ENCODE measurements around the gene CAST. TPM values are rescaled to one million over a fixed set of nuclear protein-coding genes. Genes with fewer than 3 reads are reported as not detected.

The CAST gene
- total and polyA plus RNA-seq, 8 donors = 128 to 264 (median 156) TPM

DNA sequence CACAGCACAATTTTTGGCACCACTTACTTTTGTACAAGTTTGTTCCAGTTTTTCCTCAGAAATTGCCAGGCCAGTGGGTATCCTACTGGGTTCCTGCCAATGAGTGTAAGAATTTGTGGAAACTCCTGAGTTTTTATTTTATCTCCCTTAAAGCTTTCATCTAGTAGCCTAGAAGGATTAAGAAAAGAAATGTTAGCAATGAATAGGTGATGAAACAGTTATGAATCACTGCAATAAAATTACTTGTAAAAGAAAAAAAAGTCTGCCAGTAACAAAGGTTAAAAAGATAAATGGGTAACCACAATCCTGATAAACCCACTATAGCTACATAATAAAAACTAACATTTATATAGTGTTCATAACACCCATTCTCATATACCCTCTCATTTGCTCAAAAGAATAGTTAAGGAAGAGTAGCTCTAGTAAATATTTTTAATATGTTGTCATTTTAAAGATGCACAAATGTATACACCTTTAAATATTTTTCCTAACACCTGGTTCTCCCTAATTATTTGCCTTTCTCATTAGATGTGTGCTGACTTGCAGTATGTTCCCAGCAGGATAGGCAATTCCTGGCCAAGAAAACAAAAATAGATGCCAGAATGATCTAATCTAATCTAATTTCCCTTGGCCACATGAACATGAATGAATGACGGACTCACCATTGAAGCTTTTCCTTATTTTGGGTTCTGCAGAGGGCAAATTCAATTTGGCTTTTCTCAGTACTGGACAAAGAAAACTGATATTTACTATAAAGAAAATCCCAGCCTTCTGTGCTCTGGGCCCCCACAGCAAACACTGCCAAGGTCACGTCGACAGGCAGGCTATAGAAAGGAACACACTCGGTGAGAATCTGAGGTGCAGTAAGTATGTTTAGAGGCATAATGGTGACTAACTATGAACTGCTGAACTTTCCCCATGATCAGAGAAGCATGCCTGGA lies 119.1 kb downstream of the CAST start:
- intact Hi-C loops (cut with DNase I) = no loop called here
- Histone ChIP-seq H3K36me3 (peaks cover 0 to 97% of the 10 kb centered on the region in 2 donors), H3K27ac (no peak overlapping the region), H3K9me3 (no peaks in the 10 kb centered on the region), H3K4me1 (no peaks in the 10 kb centered on the region), H3K4me3 (no peak overlapping the region), H3K27me3 (no peaks in the 10 kb centered on the region)
- TF ChIP-seq, protein P1, sequence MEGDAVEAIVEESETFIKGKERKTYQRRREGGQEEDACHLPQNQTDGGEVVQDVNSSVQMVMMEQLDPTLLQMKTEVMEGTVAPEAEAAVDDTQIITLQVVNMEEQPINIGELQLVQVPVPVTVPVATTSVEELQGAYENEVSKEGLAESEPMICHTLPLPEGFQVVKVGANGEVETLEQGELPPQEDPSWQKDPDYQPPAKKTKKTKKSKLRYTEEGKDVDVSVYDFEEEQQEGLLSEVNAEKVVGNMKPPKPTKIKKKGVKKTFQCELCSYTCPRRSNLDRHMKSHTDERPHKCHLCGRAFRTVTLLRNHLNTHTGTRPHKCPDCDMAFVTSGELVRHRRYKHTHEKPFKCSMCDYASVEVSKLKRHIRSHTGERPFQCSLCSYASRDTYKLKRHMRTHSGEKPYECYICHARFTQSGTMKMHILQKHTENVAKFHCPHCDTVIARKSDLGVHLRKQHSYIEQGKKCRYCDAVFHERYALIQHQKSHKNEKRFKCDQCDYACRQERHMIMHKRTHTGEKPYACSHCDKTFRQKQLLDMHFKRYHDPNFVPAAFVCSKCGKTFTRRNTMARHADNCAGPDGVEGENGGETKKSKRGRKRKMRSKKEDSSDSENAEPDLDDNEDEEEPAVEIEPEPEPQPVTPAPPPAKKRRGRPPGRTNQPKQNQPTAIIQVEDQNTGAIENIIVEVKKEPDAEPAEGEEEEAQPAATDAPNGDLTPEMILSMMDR (IDR thresholded peaks at IDR 0.05) = no peak
- no peak for ATAC-seq
- DNase-seq = no peak

DNA sequence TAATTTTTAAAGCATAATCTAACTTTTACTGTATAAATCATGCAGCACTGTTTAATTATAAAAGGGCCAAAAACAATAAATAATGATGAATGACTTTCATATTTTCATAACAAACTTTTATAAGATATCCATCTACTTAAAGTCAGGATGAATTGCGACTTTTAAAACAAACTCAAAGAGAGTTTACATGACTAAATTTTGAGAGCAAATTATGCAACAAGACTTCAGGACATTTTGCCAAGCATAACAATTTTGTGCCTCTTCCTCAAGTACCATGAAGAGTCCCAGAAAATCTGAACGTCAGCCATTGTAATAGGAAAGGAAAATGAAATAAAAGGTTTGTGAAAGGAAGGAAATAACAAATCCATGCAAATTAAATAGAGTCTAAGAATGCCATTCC lies 121.2 kb downstream of the CAST start:
- H3K27ac ChIP-seq = no peak overlapping the region
- H3K4me1 ChIP-seq = no peaks in the 10 kb centered on the region
- peaks cover 0 to 91% of the 10 kb centered on the region in 2 donors for H3K36me3 ChIP-seq
- H3K9me3 ChIP-seq = no peaks in the 10 kb centered on the region
- DNase-seq (no peak), ATAC-seq (no peak)
- no peak overlapping the region for H3K4me3 ChIP-seq
- TF ChIP-seq, protein P1 (IDR thresholded peaks at IDR 0.05) = no peak
- no peaks in the 10 kb centered on the region for H3K27me3 ChIP-seq
- intact Hi-C loops (cut with DNase I) = no loop called here

DNA sequence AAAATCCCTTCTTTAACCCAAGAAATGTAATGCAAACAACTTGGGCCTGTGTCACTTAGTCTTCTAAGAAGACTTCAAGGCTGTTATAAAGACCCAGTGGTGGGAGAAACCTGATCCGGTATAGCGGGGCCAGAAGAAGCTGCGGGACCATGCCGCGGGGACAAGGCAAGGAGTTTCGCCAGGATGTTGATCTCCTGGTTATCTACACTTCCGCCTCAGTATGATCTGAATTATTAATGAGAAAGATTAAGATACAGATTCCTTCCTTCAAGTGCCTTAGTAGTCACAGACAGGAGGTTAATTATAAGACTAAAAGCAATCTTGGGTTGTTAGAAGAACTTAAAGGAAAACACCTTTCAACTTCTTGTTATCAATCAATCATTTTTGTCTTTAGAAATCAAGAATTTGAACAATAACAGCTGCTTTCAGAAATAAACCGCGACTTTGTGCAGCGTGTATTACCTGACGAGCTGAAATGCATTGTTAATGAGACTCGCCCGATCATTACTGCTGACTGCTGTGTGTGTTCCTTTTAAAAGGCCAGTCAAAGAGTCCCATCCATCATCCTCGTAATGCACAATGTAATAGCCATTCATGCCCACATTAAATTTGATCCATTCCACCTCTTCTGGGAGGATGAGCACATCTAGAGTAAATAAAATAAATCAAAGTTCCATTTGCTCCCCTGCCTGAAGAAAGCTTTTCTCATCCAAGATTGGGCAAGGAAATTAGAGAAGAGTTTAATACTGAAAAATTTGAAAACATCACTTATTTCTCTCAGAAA lies 123.3 kb downstream of the CAST start:
- H3K27me3 ChIP-seq = no peaks in the 10 kb centered on the region
- no peak overlapping the region for H3K27ac ChIP-seq
- peaks cover 0 to 91% of the 10 kb centered on the region in 2 donors for H3K36me3 ChIP-seq
- no peaks in the 10 kb centered on the region for H3K9me3 ChIP-seq
- DNase-seq = no peak
- H3K4me3 ChIP-seq = no peak overlapping the region
- TF ChIP-seq, protein P1 (IDR thresholded peaks at IDR 0.05) = no peak
- intact Hi-C loops (cut with DNase I) = no loop called here
- ATAC-seq = no peak
- H3K4me1 ChIP-seq = peaks cover 0 to 2% of the 10 kb centered on the region in 2 donors

DNA sequence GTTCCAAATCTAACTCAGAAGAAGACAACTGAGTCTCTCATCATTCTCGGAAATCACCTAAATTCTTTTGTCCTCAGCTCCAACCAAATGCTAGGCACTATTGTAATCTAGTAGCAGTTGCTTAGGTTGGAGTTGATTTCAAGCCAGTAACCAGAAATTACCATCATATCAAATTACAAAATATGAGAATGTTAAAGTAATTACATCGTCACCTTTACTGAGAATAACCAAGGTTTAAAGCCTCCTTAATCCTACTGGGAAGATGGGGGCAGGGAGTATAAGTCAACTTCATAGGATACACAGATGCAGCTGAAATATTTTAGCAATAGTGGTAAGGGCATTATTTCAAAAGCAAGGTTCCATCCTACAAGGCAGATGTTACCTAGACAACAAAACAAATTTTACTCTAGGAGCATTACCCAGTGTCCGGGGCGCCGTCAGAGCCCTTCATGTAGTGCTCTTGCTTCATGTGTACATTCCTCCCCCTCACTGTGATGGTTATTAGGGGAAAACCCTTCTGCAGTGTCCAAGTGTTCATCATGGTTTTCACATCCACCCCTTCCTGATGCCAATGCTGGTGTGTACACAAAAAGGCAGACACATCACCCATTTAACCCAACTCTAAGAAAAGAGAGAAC lies 126.1 kb downstream of the CAST start:
- Histone ChIP-seq H3K4me1 (peaks cover 3 to 12% of the 10 kb centered on the region in 2 donors), H3K36me3 (peaks cover 0 to 91% of the 10 kb centered on the region in 2 donors), H3K9me3 (no peaks in the 10 kb centered on the region), H3K27me3 (no peaks in the 10 kb centered on the region), H3K4me3 (no peak overlapping the region), H3K27ac (no peak overlapping the region)
- TF ChIP-seq, protein P1 (IDR thresholded peaks at IDR 0.05) = no peak
- no peak for DNase-seq
- intact Hi-C loops (cut with DNase I) = no loop called here
- peak; percentile 49 for ATAC-seq
